Fibroblast of pulmonary artery (primary cell): ENCODE measurements around the gene NFIA.

Source experiments
- DNase-seq: peaks from one replicate; pipeline ENCODE4 v3.0.0-alpha.2; 2010; ENCODE audit warnings: low read depth
- H3K4me3 ChIP-seq: replicated peaks from 2 replicates; pipeline ENCODE4 v1.5.1; 2011; ENCODE audit warnings: low read depth, mild to moderate bottlenecking, control low read depth, low read length, moderate library complexity
- TF ChIP-seq, protein P1 (sequence below): IDR thresholded peaks from 2 replicates; pipeline ENCODE4 v1.5.1; 2011; ENCODE audit warnings: mild to moderate bottlenecking, control low read depth, low read length, inconsistent platforms; ENCODE audit errors: missing control alignments

Gene NFIA

GRCh38 chr1:61215676-61216289 is 133.4 kb downstream of the NFIA start:
- H3K4me3 ChIP-seq, result no peak overlapping the region
- TF ChIP-seq, protein P1, sequence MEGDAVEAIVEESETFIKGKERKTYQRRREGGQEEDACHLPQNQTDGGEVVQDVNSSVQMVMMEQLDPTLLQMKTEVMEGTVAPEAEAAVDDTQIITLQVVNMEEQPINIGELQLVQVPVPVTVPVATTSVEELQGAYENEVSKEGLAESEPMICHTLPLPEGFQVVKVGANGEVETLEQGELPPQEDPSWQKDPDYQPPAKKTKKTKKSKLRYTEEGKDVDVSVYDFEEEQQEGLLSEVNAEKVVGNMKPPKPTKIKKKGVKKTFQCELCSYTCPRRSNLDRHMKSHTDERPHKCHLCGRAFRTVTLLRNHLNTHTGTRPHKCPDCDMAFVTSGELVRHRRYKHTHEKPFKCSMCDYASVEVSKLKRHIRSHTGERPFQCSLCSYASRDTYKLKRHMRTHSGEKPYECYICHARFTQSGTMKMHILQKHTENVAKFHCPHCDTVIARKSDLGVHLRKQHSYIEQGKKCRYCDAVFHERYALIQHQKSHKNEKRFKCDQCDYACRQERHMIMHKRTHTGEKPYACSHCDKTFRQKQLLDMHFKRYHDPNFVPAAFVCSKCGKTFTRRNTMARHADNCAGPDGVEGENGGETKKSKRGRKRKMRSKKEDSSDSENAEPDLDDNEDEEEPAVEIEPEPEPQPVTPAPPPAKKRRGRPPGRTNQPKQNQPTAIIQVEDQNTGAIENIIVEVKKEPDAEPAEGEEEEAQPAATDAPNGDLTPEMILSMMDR, result no peak
- no peak for DNase-seq

DNA sequence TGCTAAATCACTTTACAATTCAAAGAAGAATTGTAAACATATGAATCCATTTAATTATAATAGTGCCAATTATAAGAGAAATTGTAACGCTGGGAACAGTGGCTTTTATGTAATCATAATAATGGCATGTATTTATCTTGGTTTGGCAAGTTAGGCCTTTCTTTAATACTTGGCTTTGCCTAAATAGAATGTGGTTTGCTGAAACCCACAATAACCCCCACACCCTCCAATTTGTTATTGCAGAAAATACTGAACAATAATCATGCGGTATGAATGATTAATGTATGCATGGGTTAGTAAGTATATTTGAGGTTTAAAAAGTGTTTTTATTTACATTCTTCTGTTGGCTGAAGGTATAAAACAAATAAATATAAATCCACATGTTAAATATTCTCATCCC is 138.2 kb downstream of the NFIA start:
- no peak for DNase-seq
- H3K4me3 ChIP-seq, result no peak overlapping the region
- TF ChIP-seq, protein P1, result no peak

- TF ChIP-seq, protein P1, result no peak
- DNase-seq, result peak; percentile 68
- H3K4me3 ChIP-seq, result no peak overlapping the region
These were observed 139.3 kb downstream of the NFIA start for GRCh38 chr1:61221642-61222041.

GRCh38 chr1:61222240-61222639 is 139.9 kb downstream of the NFIA start:
- DNase-seq, result no peak
- TF ChIP-seq, protein P1, result no peak
- H3K4me3 ChIP-seq, result no peak overlapping the region

- TF ChIP-seq, protein P1, result no peak
- no peak for DNase-seq
- H3K4me3 ChIP-seq, result no peak overlapping the region
These were observed 140.8 kb downstream of the NFIA start for GRCh38 chr1:61223140-61223539.

DNA sequence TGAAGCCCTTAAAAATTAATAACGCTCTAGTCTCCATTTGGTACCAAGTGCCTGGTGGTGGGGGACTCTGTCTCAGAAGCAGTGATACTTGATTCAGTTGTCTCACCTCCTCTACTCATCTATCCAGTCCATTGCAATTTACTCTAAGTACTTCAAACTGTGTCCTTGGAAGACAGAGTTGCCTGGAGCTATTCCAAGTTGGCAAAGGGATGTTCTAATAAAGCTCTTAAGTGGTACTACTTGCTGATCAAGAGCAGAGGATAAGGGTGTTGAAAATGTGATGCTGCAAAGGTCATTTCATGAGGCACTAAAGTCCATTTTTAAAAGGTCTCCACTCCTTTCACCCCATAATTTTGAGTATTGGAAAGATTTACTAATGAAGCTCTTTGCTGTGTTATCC is 142.2 kb downstream of the NFIA start:
- TF ChIP-seq, protein P1, result no peak
- H3K4me3 ChIP-seq, result no peak overlapping the region
- DNase-seq, result no peak

GRCh38 chr1:61225478-61225877 is 143.1 kb downstream of the NFIA start:
- H3K4me3 ChIP-seq, result no peak overlapping the region
- TF ChIP-seq, protein P1, result no peak
- no peak for DNase-seq
